Measurements from ENCODE around the gene ADAMTS17.

- TF ChIP-seq CTCF (IDR thresholded peaks at IDR 0.05) (no peak), POLR2A (IDR thresholded peaks at IDR 0.05) (no peak)
Observed at GRCh38 chr15:100332231-100332630, 9.5 kb downstream of the ADAMTS17 start.

Data from heart left ventricle (tissue), 13 donors.